CD8-positive, alpha-beta memory T cell (primary cell): ENCODE results near the gene PRELID1. TPM values are rescaled to one million over a fixed set of nuclear protein-coding genes. Genes with fewer than 3 reads are reported as not detected.

Experiments
- CTCF ChIA-PET: fragments of 350-600 bp; sonication (Branson Sonifier 250); formaldehyde crosslinking; loops from one replicate; lab custom pipeline; 2021; ENCODE audit warnings: antibody characterized with exemption; lab: Charles Lee
- POLR2A ChIA-PET: fragments of 350-600 bp; sonication (Branson Sonifier 250); formaldehyde crosslinking; loops from one replicate; lab custom pipeline; 2021; ENCODE audit warnings: antibody characterized with exemption; lab: Charles Lee
- DNase-seq, 5 donors: peaks; one replicate each; pipeline versions ENCODE4 v3.0.0 to v3.0.0-alpha.2; 2020 to 2022; ENCODE audit warnings: mixed read lengths in 1 of 5
- H3K27ac ChIP-seq: one replicate; pipeline ENCODE4 v1.7.0; 2013; ENCODE audit warnings: low read depth, mild to moderate bottlenecking, low read length, moderate library complexity
- H3K27me3 ChIP-seq: 2 replicates; pipeline ENCODE4 v1.7.0; 2013; ENCODE audit warnings: low read length, mild to moderate bottlenecking; ENCODE audit not compliant: insufficient read depth, poor library complexity, severe bottlenecking
- H3K36me3 ChIP-seq: 2 replicates; pipeline ENCODE4 v1.7.0; 2013; ENCODE audit warnings: mild to moderate bottlenecking, low read length, moderate library complexity; ENCODE audit not compliant: insufficient read depth
- H3K4me1 ChIP-seq: 2 replicates; pipeline ENCODE4 v1.7.0; 2013; ENCODE audit warnings: mild to moderate bottlenecking, low read length, moderate library complexity; ENCODE audit not compliant: insufficient read depth
- H3K4me3 ChIP-seq: 2 replicates; pipeline ENCODE4 v1.7.0; 2013; ENCODE audit warnings: mild to moderate bottlenecking, low read length
- H3K9me3 ChIP-seq: 2 replicates; pipeline ENCODE4 v1.7.0; 2013; ENCODE audit warnings: mild to moderate bottlenecking, low read length
- H3K27ac Mint-ChIP-seq, 8 donors: one replicate each; pipeline ENCODE4 v1.8.0; 2020 to 2021; ENCODE audit warnings: mixed read lengths in 8 of 8, mild to moderate bottlenecking in 6 of 8, inconsistent platforms in 3 of 8, moderate library complexity in 3 of 8
- H3K27me3 Mint-ChIP-seq, 2 donors: one replicate each; pipeline ENCODE4 v1.8.0; 2020 to 2021; ENCODE audit warnings: mixed read lengths in 2 of 2, mild to moderate bottlenecking in 1 of 2, moderate library complexity in 1 of 2
- H3K36me3 Mint-ChIP-seq, 3 donors: one replicate each; pipeline ENCODE4 v1.8.0; 2020 to 2021; ENCODE audit warnings: mixed read lengths in 3 of 3, inconsistent platforms in 1 of 3, mild to moderate bottlenecking in 1 of 3
- H3K4me1 Mint-ChIP-seq, 3 donors: one replicate each; pipeline ENCODE4 v1.8.0; 2020 to 2021; ENCODE audit warnings: mixed read lengths in 3 of 3, inconsistent platforms in 1 of 3, mild to moderate bottlenecking in 1 of 3
- H3K4me3 Mint-ChIP-seq, 7 donors: one replicate each; pipeline ENCODE4 v1.8.0; 2020 to 2021; ENCODE audit warnings: mixed read lengths in 7 of 7, mild to moderate bottlenecking in 6 of 7, moderate library complexity in 4 of 7, inconsistent platforms in 2 of 7
- H3K9me3 Mint-ChIP-seq, 5 donors: one replicate each; pipeline ENCODE4 v1.8.0; 2020 to 2022; ENCODE audit warnings: mixed read lengths in 5 of 5, mild to moderate bottlenecking in 3 of 5, moderate library complexity in 2 of 5, inconsistent platforms in 1 of 5
- polyA plus RNA-seq: library from polyadenylated mRNA; unstranded; fragments of 300-500 nt; fragmentation: Illumina TruSeq; gene quantifications from one replicate; pipeline ENCODE4 v1.2.3, GENCODE V29; 2021
- total RNA-seq, 2 experiments: library from RNA; stranded (reverse); gene quantifications; one replicate each; pipeline ENCODE4 v1.2.3, GENCODE V29; 2021

Gene PRELID1
- total and polyA plus RNA-seq, 3 experiments from 2014 or later, result 235 to 344 (median 342) TPM

GRCh38 chr5:177269232-177269895 lies 34.2 kb upstream of the PRELID1 start:
- DNase-seq, result no peak
- peaks cover 42% of the 10 kb centered on the region for H3K36me3 ChIP-seq
- ChIA-PET POLR2A (no interaction called here), CTCF (no interaction called here)
- H3K27me3 Mint-ChIP-seq, result no peaks in the 10 kb centered on the region
- H3K9me3 Mint-ChIP-seq, result no peaks in the 10 kb centered on the region
- H3K27me3 ChIP-seq, result no peaks in the 10 kb centered on the region
- peak overlapping the region in 1 of 7 donors; percentile 24 for H3K4me3 Mint-ChIP-seq
- peaks cover 0 to 4% (median 0%) of the 10 kb centered on the region in 3 donors for H3K4me1 Mint-ChIP-seq
- H3K4me1 ChIP-seq, result no peaks in the 10 kb centered on the region
- H3K36me3 Mint-ChIP-seq, result peaks cover 4 to 91% (median 23%) of the 10 kb centered on the region in 3 donors
- no peaks in the 10 kb centered on the region for H3K9me3 ChIP-seq
- no peak overlapping the region for H3K27ac ChIP-seq
- H3K27ac Mint-ChIP-seq, result peak overlapping the region in 1 of 8 donors; percentile 39
- H3K4me3 ChIP-seq, result no peak overlapping the region

- no peaks in the 10 kb centered on the region for H3K9me3 Mint-ChIP-seq
- ChIA-PET CTCF (interaction anchor here (1.2 kb wide), 1 partner anchor 25 kb away, joined by 3 read pairs; no protein-coding TSS in a partner anchor), POLR2A (no interaction called here)
- H3K4me3 Mint-ChIP-seq, result no peak overlapping the region
- Histone ChIP-seq H3K27ac (no peak overlapping the region), H3K4me1 (no peaks in the 10 kb centered on the region), H3K36me3 (peaks cover 42% of the 10 kb centered on the region), H3K4me3 (no peak overlapping the region), H3K27me3 (no peaks in the 10 kb centered on the region), H3K9me3 (no peaks in the 10 kb centered on the region)
- H3K4me1 Mint-ChIP-seq, result peaks cover 0 to 4% (median 0%) of the 10 kb centered on the region in 3 donors
- peak overlapping the region in 1 of 8 donors; percentile 43 for H3K27ac Mint-ChIP-seq
- no peak for DNase-seq
- H3K36me3 Mint-ChIP-seq, result peaks cover 4 to 90% (median 23%) of the 10 kb centered on the region in 3 donors
- H3K27me3 Mint-ChIP-seq, result no peaks in the 10 kb centered on the region
Observed at GRCh38 chr5:177269976-177270375, 33.6 kb upstream of the PRELID1 start.

DNA sequence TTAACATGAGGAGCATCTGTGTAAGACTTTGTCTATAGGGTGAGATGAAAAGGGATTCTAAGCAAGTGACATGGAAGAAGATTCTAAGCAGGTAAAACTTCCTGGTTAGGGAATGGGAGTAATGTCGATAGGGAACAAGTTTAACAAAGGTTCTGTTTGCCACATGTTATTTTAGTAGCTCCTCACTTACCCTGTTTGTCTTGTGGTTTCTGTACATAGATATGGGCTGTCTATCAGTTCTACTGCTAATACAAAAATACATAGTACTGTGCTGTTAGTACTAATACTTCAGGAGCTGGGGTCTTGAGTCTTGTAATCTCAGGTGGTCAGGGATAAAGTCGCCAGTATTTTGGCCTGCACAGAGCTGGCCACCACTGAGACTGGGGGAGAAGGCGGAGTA lies 32.9 kb upstream of the PRELID1 start:
- H3K27me3 ChIP-seq, result no peaks in the 10 kb centered on the region
- no peak overlapping the region for H3K4me3 Mint-ChIP-seq
- no peaks in the 10 kb centered on the region for H3K27me3 Mint-ChIP-seq
- H3K9me3 ChIP-seq, result no peaks in the 10 kb centered on the region
- CTCF ChIA-PET, result interaction anchor here (1.2 kb wide), 1 partner anchor 24 kb away, joined by 3 read pairs; no protein-coding TSS in a partner anchor
- H3K4me3 ChIP-seq, result no peak overlapping the region
- DNase-seq, result no peak
- peaks cover 4 to 88% (median 24%) of the 10 kb centered on the region in 3 donors for H3K36me3 Mint-ChIP-seq
- H3K36me3 ChIP-seq, result peaks cover 42% of the 10 kb centered on the region
- peak overlapping the region in 2 of 8 donors; percentile 14 to 43 for H3K27ac Mint-ChIP-seq
- H3K4me1 Mint-ChIP-seq, result peaks cover 0 to 4% (median 0%) of the 10 kb centered on the region in 3 donors
- H3K4me1 ChIP-seq, result no peaks in the 10 kb centered on the region
- H3K9me3 Mint-ChIP-seq, result no peaks in the 10 kb centered on the region
- POLR2A ChIA-PET, result no interaction called here
- H3K27ac ChIP-seq, result no peak overlapping the region

- Histone ChIP-seq H3K36me3 (peaks cover 42% of the 10 kb centered on the region), H3K27ac (no peak overlapping the region), H3K4me1 (no peaks in the 10 kb centered on the region), H3K27me3 (no peaks in the 10 kb centered on the region), H3K9me3 (no peaks in the 10 kb centered on the region), H3K4me3 (no peak overlapping the region)
- ChIA-PET POLR2A (no interaction called here), CTCF (interaction anchor here (1.2 kb wide), 1 partner anchor 24 kb away, joined by 3 read pairs; no protein-coding TSS in a partner anchor)
- Mint-ChIP-seq H3K9me3 (no peaks in the 10 kb centered on the region), H3K36me3 (peaks cover 4 to 86% (median 24%) of the 10 kb centered on the region in 3 donors), H3K4me3 (no peak overlapping the region), H3K27me3 (no peaks in the 10 kb centered on the region), H3K27ac (peak overlapping the region in 2 of 8 donors; percentile 43 to 68), H3K4me1 (peaks cover 0 to 4% (median 0%) of the 10 kb centered on the region in 3 donors)
- DNase-seq, result no peak
Observed at GRCh38 chr5:177271113-177271512, 32.5 kb upstream of the PRELID1 start.

DNA sequence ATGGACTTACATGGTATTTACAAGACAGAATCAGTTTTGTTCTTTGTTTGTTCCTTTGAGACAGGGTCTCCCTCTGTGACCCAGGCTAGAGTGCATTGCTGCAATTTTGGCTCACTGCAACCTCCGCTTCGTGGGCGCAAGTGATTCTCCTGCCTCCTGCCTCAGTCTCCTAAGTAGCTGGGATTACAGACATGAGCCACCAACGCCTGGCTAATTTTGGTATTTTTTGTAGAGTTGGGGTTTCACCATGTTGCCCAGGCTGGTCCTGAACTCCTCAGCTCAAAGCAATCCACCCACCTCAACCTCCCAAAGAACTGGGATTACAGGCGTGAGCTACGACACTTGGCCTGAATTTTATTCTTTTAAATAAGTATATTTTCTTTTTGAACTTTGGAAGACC lies 27.7 kb upstream of the PRELID1 start:
- Mint-ChIP-seq H3K9me3 (no peaks in the 10 kb centered on the region), H3K4me3 (no peak overlapping the region), H3K27me3 (no peaks in the 10 kb centered on the region), H3K36me3 (peaks cover 3 to 85% (median 24%) of the 10 kb centered on the region in 3 donors), H3K27ac (peak overlapping the region in 1 of 8 donors; percentile 38), H3K4me1 (peaks cover 0 to 3% (median 2%) of the 10 kb centered on the region in 3 donors)
- Histone ChIP-seq H3K4me3 (no peak overlapping the region), H3K27ac (no peak overlapping the region), H3K9me3 (no peaks in the 10 kb centered on the region), H3K36me3 (peaks cover 50% of the 10 kb centered on the region), H3K4me1 (no peaks in the 10 kb centered on the region), H3K27me3 (no peaks in the 10 kb centered on the region)
- ChIA-PET CTCF (no interaction called here), POLR2A (interaction anchor here (0.6 kb wide), 1 partner anchor 472 kb away, joined by 4 read pairs; no protein-coding TSS in a partner anchor)
- no peak for DNase-seq

GRCh38 chr5:177276886-177277285 lies 26.7 kb upstream of the PRELID1 start:
- DNase-seq, result no peak
- H3K4me1 Mint-ChIP-seq, result peaks cover 0 to 3% (median 2%) of the 10 kb centered on the region in 3 donors
- Histone ChIP-seq H3K4me1 (no peaks in the 10 kb centered on the region), H3K27ac (no peak overlapping the region), H3K4me3 (no peak overlapping the region), H3K36me3 (peaks cover 44% of the 10 kb centered on the region), H3K27me3 (no peaks in the 10 kb centered on the region), H3K9me3 (no peaks in the 10 kb centered on the region)
- H3K36me3 Mint-ChIP-seq, result peaks cover 3 to 84% (median 21%) of the 10 kb centered on the region in 3 donors
- H3K27ac Mint-ChIP-seq, result peak overlapping the region in 2 of 8 donors; percentile 16 to 52
- H3K9me3 Mint-ChIP-seq, result no peaks in the 10 kb centered on the region
- H3K4me3 Mint-ChIP-seq, result no peak overlapping the region
- CTCF ChIA-PET, result interaction anchor here (2.4 kb wide), 1 partner anchor 163 kb away, joined by 9 read pairs; no protein-coding TSS in a partner anchor
- H3K27me3 Mint-ChIP-seq, result no peaks in the 10 kb centered on the region
- POLR2A ChIA-PET, result no interaction called here

GRCh38 chr5:177288191-177288590 lies 15.4 kb upstream of the PRELID1 start:
- POLR2A ChIA-PET, result no interaction called here
- Mint-ChIP-seq H3K27me3 (no peaks in the 10 kb centered on the region), H3K4me1 (peaks cover 0 to 5% (median 0%) of the 10 kb centered on the region in 3 donors), H3K4me3 (no peak overlapping the region), H3K9me3 (no peaks in the 10 kb centered on the region), H3K36me3 (peaks cover 3 to 84% (median 20%) of the 10 kb centered on the region in 3 donors), H3K27ac (peak overlapping the region in 1 of 8 donors; percentile 26)
- Histone ChIP-seq H3K4me3 (no peak overlapping the region), H3K9me3 (no peaks in the 10 kb centered on the region), H3K27ac (no peak overlapping the region), H3K36me3 (peaks cover 57% of the 10 kb centered on the region), H3K4me1 (no peaks in the 10 kb centered on the region), H3K27me3 (no peaks in the 10 kb centered on the region)
- no peak for DNase-seq
- CTCF ChIA-PET, result no interaction called here
